ENCODE results near the gene OPCML.

- TF ChIP-seq CTCF (IDR thresholded peaks at IDR 0.05) (no peak), POLR2AphosphoS5 (IDR thresholded peaks at IDR 0.05; ENCODE audit: low read depth, low read length) (no peak), TCF7L2 (IDR thresholded peaks at IDR 0.05; ENCODE audit: low read depth, low read length) (no peak), SIN3A (IDR thresholded peaks at IDR 0.05; ENCODE audit: borderline replicate concordance, insufficient read depth, low read depth, low read length) (no peak)
- TF ChIP-seq, protein P1, sequence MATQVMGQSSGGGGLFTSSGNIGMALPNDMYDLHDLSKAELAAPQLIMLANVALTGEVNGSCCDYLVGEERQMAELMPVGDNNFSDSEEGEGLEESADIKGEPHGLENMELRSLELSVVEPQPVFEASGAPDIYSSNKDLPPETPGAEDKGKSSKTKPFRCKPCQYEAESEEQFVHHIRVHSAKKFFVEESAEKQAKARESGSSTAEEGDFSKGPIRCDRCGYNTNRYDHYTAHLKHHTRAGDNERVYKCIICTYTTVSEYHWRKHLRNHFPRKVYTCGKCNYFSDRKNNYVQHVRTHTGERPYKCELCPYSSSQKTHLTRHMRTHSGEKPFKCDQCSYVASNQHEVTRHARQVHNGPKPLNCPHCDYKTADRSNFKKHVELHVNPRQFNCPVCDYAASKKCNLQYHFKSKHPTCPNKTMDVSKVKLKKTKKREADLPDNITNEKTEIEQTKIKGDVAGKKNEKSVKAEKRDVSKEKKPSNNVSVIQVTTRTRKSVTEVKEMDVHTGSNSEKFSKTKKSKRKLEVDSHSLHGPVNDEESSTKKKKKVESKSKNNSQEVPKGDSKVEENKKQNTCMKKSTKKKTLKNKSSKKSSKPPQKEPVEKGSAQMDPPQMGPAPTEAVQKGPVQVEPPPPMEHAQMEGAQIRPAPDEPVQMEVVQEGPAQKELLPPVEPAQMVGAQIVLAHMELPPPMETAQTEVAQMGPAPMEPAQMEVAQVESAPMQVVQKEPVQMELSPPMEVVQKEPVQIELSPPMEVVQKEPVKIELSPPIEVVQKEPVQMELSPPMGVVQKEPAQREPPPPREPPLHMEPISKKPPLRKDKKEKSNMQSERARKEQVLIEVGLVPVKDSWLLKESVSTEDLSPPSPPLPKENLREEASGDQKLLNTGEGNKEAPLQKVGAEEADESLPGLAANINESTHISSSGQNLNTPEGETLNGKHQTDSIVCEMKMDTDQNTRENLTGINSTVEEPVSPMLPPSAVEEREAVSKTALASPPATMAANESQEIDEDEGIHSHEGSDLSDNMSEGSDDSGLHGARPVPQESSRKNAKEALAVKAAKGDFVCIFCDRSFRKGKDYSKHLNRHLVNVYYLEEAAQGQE (IDR thresholded peaks at IDR 0.05; ENCODE audit: insufficient read depth in 1 of 2, low read depth in 2 of 2, low read length in 1 of 2): no peak
These were observed 827.4 kb downstream of the OPCML start for GRCh38 chr11:132704781-132705375.
